GM18868 (cell line): Measurements from ENCODE around the gene ALDH3B1.

Experiments
- ATAC-seq: cut with Tn5 transposase; IDR thresholded peaks from one replicate; pipeline ENCODE4 v1.9.1; 2021; ENCODE audit warnings: mild to moderate bottlenecking, moderate library complexity; ENCODE audit not compliant: unreplicated experiment

The ALDH3B1 gene

DNA sequence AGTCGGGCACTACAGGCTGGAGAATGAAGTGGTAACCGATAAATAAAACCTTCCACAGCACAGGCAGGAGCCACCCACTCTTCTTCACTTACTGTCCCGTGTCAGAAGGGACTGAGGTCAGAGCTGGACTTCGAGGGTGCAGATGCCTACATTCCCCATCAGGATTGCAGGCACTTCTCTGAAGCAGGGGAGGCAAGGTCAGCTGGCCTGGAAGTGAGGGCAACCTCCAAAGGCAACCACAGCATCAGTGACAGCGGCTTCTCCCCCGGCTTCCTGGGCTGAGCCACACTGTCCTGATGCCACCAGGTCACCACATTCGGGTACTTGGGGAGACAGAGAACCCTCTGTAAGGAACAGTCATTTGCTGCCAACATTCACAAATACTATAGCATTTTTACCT is 51.4 kb downstream of the ALDH3B1 start:
- no peak for ATAC-seq

DNA sequence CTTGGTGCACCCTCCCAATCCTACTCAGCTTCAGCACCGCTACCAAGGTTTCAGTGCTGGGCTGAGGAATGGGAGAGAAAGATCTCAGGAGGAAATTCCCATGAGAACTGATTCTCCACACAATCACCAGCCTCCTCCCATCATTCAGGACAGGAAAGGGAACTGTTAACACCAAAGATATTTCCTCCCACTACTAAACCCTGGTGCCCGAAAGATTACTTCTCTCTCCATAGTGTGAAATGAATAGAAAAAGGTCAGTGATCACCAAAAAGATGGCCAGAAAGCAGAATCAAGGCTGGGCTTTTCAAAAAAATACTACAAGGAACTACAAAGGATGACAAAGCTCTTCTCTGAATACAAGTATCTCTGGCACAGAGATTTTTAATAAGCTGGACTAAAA is 54.8 kb downstream of the ALDH3B1 start:
- no peak for ATAC-seq

DNA sequence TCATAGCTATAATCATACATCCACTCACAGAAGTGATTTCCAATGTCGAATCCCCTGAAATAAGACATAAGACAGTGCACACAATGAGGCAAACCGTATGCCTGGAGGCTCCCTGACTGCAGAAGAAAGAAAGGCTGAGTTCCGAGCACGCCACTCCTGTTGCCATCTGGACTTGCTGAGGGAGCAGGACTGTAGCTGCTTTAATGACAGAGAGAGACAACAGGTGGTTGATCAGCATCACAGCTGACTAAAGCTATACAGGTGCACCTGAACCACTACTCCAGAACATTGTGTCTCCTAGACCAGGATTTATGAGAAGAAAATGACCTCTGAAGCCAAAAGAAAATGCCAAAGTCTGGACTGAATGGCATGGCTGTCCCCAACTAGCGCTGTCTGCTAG is 55.7 kb downstream of the ALDH3B1 start:
- no peak for ATAC-seq

DNA sequence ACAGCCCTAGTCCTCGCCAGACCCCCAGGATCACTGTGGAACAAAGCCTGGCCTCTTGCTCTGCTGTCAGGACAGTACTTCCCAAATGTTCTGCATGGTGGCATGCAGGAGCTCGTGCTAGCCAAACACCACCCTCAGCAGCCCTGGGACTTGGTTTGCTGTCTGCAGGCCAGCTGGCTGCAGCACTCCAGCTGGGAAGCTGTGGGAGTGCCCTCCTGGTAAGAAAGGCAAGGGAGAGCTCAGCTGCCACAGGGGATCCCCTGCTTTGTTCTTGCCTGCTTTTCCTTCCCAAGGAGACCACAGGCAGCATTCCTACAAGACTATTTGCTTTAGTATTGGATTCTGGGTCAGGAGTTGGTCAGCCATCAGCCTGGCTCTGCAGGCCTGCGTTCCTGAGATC is 56.6 kb downstream of the ALDH3B1 start:
- ATAC-seq: no peak

DNA sequence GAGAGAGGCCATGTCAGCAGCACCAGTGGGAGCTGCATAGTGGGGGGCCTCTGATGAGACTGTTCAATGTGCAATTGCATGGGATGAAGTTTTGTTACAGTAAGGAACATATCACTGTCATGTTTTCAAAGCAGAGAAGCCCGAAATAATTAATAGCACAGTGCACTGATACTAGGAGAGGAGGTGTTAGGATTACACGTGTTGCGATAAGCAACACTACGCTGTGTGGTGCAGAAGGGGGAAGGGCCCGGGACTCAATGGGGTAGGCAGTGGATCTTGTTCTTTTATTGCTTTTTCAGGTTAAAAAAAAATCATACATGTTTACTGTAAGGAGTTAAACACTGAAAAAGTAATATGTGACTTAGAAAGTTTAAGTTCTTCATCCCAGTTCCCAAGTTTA is 57.9 kb downstream of the ALDH3B1 start:
- ATAC-seq: no peak

DNA sequence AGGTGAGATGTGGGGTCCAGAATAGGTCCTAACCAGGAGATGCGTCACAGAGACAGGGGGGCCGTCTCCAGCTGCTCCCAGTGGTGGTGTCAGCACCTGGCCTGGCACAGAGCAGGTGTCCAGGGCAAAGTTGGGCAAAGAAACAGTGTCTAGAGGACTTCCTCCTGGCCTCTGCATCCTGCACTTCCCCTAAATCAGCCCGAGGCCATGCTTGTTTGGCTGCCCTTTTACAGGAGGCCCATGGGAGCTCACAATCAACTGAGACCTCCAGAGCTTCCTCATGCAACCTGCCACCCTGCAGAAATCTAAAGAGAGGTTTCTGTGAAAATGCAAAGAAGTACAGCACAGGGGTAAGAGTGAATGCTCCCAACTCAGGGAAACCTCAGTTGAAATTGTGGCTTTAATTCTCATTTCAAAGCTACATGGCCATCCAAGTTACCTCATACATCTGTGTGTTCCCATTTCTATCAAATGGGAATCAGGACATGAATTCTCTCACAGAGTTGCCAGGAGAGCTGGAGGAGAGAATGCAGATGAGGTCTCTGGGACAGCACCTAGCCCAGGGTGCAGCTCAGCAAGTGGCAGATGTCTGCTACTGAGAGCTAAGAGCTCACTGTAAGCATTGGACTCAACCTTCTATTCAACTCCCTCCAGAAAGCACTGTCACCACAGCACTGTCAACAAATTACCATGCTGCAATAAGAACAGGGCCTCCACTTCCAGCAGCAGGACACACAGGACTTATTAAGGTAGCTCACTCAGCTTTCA is 61.3 kb downstream of the ALDH3B1 start:
- ATAC-seq: no peak

DNA sequence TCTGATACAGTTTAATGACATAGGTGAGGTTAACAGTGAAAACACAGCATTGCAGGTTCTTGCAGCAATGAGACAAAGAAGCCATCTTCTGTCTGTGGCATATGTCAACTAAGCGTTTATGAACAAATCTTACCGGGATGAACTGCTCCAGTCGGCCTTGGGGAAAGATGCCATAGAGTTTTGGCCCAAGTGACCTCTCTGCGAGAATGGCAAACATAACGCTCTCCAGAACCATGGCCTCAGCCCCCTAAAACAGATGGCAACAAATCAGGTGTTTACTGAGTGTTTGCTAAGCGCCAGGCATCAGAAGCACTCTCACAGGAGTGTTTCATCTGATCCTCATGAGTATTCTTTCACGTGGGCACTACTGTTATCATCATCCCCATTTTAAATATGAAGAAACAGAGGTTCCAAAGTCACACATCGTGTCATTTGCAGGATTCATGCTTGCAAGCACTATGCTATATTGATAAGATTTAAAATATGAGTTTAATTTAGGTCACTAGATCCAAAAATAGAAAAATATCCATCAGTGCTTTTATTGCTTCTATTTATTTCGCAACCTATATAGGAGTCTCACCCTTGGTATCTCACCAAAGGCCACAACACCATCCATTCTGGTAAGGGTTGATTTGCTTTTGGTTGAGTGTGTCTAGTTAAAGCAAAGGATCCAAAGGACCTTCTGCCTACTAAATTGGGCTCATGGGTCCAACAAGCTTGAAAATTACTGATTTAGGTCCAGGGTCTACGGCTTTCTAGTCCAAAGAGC is 64.6 kb downstream of the ALDH3B1 start:
- ATAC-seq: no peak

DNA sequence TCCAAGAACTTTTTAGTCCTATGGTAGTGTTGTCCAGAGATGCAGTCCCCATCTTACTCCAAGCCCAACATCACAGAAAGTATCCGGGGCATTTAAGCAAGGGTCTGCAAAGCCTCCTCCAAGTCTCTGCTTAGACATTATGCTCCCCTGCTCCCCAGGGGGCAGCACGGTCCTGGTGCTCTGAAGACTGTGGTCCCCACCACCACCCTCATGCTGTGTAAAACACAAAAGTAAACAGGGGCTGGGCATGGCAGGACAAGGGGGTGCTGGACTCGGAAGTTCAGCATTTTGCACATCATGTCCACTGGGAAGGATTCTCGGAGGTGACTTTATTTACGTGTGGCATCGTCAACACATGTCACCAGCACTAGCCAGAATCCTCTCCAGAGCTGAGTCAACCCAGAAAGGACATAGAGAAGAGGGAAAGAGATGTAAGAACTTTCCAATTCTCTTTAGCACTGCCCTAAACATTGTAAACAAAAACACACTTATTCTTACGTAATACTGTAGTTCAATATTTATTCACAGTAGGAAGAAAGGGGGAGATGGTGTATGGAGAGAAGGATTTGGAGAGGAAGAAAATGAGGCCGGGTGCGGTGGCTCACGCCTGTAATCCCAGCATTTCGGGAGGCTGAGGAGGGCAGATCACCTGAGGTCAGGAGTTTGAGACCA is 66.4 kb downstream of the ALDH3B1 start:
- no peak for ATAC-seq

DNA sequence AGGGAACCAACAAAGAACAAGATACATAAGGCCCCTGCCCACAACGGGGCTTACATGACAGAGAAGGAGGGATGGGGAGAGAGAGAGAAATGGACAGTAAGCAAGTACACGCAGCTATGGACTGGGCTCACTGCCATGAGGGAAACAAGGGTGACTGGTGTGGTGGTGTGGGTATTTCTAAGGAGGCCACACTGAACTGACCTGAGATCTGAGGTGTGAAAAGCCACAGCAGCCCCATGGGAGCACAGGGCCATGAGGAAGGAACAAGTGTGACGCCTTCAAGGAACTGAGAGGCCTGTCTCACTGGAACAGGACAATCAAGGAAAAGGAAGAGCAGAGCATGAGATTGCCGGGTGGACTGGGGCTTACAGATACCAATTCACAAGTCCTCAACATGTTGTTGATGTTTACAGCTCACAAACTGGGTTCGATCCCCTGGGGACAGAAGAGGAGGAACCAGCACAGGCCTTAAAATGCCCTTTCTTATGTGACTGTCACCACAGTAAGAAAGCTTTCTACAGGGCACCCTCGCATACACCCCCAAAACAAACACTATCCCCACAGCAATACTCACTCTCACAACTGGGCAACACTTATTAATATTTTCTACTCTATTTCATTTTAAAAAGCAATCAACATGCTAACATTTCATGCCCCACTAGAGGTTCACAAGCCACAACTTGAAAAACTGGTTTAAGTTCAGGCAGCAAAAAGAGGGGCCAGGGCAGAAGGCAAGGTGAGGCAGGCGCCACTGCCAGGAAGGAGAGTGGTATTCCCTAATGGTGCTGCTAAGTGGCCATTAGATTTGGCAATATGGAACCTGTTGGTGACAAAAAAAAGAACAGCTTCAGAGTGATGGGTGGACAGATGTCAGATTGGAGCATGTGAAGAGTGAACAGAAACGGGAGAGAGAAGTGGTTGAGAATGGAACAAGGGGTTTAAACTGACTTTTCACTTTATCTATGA is 67.8 kb downstream of the ALDH3B1 start:
- ATAC-seq: no peak
